ENCODE data around the gene FOXP4. TPM values are rescaled to one million over a fixed set of nuclear protein-coding genes. Genes with fewer than 3 reads are reported as not detected.

The FOXP4 gene
- total RNA-seq, 1 donor from 2014 or later: 41.9 TPM

DNA sequence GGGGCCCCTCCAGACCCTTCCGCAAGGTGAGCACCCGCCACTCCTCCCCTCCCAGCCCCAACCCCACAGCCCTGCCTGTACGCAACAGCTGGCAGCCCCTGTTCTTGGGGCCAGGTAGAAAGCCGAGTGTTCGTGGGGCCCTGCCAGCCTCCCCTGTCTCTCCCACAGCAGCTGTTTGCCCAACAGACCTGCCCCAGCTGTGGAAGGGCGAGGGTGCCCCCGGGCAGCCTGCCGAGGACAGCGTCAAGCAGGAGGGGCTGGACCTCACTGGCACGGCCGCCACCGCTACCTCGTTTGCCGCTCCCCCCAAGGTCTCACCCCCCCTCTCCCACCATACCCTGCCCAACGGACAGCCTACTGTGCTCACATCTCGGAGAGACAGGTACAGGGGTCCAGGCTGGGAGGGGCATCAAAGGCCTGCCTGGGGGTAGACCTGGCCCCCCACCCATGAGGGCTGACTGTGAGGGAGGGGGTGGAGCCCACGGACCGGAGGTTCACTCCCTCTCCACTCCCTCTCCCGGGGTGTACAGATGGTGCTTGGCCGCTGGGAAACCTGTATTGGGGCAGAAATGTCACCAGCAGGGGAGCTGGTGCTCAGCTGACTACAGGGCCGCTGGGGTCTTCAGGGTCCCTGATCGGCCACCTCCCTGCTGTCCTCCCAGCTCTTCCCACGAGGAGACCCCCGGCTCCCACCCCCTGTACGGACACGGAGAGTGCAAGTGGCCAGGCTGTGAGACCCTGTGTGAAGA is 41.1 kb downstream of the FOXP4 start:
- H3K27ac ChIP-seq (ENCODE audit: low read depth, low read length): no peak overlapping the region
- H3K9me3 Mint-ChIP-seq (ENCODE audit: unreplicated experiment): peaks cover 5% of the 10 kb centered on the region
- no peak for FAIRE-seq

DNA sequence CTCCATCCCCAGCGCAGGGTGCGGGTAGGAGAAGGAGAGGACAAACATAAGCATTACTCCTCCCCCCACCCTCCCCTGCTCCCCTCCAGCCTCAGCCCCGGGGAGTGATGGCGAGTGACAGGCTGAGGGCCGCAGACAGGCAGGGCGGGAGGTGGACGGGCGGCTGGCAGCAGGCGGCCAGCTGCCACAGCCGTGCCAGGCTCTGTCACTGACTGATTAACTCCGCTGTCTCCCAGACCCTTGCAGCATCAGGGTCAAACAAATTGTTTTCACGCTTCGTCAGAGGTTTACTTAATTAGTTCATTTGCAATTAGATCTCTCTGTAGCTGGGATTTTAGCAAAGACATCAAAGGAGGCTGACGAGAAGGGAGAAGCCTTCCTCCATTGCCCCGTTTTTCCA is 41.9 kb downstream of the FOXP4 start:
- H3K4me2 ChIP-seq (ENCODE audit: low read length): no peak overlapping the region
- H2AFZ ChIP-seq (ENCODE audit: low read depth, low read length): no peak overlapping the region
- H3K36me3 ChIP-seq (ENCODE audit: insufficient read depth, low read length): peaks cover 2% of the 10 kb centered on the region
- Mint-ChIP-seq H3K27me3 (ENCODE audit: low read depth, unreplicated experiment) (peaks cover 2% of the 10 kb centered on the region), H3K9me3 (ENCODE audit: unreplicated experiment) (peaks cover 5% of the 10 kb centered on the region), H3K4me1 (ENCODE audit: low read depth, unreplicated experiment) (peaks cover 21% of the 10 kb centered on the region), H3K4me3 (ENCODE audit: unreplicated experiment) (no peak overlapping the region), H3K27ac (ENCODE audit: unreplicated experiment) (peak overlapping the region; percentile 47), H3K36me3 (ENCODE audit: low read depth, unreplicated experiment) (peaks cover 26% of the 10 kb centered on the region)
- no peaks in the 10 kb centered on the region for H3K4me1 ChIP-seq (ENCODE audit: insufficient read depth, low read length)
- H4K20me1 ChIP-seq (ENCODE audit: insufficient read depth, low read length): peaks cover 14% of the 10 kb centered on the region
- FAIRE-seq (no peak), DNase-seq (ENCODE audit: low read depth) (no peak)
- no peaks in the 10 kb centered on the region for H3K27me3 ChIP-seq (ENCODE audit: insufficient read depth, low read length)
- no peaks in the 10 kb centered on the region for H3K9me3 ChIP-seq (ENCODE audit: insufficient read depth, low read depth, low read length)
- no peak overlapping the region for H3K4me3 ChIP-seq (ENCODE audit: insufficient read depth, low read depth, low read length)
- TF ChIP-seq, protein P1, sequence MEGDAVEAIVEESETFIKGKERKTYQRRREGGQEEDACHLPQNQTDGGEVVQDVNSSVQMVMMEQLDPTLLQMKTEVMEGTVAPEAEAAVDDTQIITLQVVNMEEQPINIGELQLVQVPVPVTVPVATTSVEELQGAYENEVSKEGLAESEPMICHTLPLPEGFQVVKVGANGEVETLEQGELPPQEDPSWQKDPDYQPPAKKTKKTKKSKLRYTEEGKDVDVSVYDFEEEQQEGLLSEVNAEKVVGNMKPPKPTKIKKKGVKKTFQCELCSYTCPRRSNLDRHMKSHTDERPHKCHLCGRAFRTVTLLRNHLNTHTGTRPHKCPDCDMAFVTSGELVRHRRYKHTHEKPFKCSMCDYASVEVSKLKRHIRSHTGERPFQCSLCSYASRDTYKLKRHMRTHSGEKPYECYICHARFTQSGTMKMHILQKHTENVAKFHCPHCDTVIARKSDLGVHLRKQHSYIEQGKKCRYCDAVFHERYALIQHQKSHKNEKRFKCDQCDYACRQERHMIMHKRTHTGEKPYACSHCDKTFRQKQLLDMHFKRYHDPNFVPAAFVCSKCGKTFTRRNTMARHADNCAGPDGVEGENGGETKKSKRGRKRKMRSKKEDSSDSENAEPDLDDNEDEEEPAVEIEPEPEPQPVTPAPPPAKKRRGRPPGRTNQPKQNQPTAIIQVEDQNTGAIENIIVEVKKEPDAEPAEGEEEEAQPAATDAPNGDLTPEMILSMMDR (IDR thresholded peaks at IDR 0.05; ENCODE audit: insufficient read depth, low read depth, low read length): no peak
- TF ChIP-seq EZH2 (IDR thresholded peaks at IDR 0.05; ENCODE audit: insufficient read depth, low read length): no peak
- H3K79me2 ChIP-seq (ENCODE audit: insufficient read depth, low read length): no peaks in the 10 kb centered on the region
- H3K27ac ChIP-seq (ENCODE audit: low read depth, low read length): no peak overlapping the region
- H3K9ac ChIP-seq (ENCODE audit: low read length): no peak overlapping the region

More for the DNA sequence above, 41.1 kb downstream of the FOXP4 start:
- Histone ChIP-seq H3K4me2 (ENCODE audit: low read length) (no peak overlapping the region), H3K9me3 (ENCODE audit: insufficient read depth, low read depth, low read length) (no peaks in the 10 kb centered on the region), H3K27me3 (ENCODE audit: insufficient read depth, low read length) (no peaks in the 10 kb centered on the region), H3K4me3 (ENCODE audit: insufficient read depth, low read depth, low read length) (no peak overlapping the region), H4K20me1 (ENCODE audit: insufficient read depth, low read length) (peaks cover 8% of the 10 kb centered on the region), H3K79me2 (ENCODE audit: insufficient read depth, low read length) (no peaks in the 10 kb centered on the region), H2AFZ (ENCODE audit: low read depth, low read length) (no peak overlapping the region), H3K4me1 (ENCODE audit: insufficient read depth, low read length) (peaks cover 2% of the 10 kb centered on the region), H3K36me3 (ENCODE audit: insufficient read depth, low read length) (peaks cover 2% of the 10 kb centered on the region), H3K9ac (ENCODE audit: low read length) (no peak overlapping the region)
- DNase-seq (ENCODE audit: low read depth): no peak
- H3K27ac Mint-ChIP-seq (ENCODE audit: unreplicated experiment): no peak overlapping the region
- no peak overlapping the region for H3K4me3 Mint-ChIP-seq (ENCODE audit: unreplicated experiment)
- no peak for TF ChIP-seq EZH2 (IDR thresholded peaks at IDR 0.05; ENCODE audit: insufficient read depth, low read length)
- TF ChIP-seq, protein P1 (IDR thresholded peaks at IDR 0.05; ENCODE audit: insufficient read depth, low read depth, low read length): no peak
- H3K27me3 Mint-ChIP-seq (ENCODE audit: low read depth, unreplicated experiment): peaks cover 2% of the 10 kb centered on the region
- peaks cover 24% of the 10 kb centered on the region for H3K36me3 Mint-ChIP-seq (ENCODE audit: low read depth, unreplicated experiment)
- peaks cover 28% of the 10 kb centered on the region for H3K4me1 Mint-ChIP-seq (ENCODE audit: low read depth, unreplicated experiment)

DNA sequence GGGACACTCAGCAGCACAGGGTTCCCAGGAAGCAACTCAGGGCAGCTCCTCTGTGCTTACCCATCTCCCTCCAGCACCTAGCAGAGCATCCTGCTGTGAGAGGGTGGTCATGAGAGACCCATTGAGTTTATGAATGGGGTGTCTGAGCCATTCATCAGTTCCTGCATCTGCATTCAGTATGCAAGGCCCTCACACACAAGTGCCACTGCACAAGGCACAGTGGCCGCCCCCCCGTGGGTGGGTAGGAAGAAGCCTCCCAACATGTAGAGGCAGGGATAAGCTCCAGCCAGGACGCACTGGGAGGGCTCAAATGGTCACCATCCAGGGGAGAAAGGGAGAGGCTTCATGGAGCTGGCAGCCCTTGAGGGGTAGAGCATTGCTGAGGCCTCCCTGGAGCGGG is 43.0 kb downstream of the FOXP4 start:
- Histone ChIP-seq H4K20me1 (ENCODE audit: insufficient read depth, low read length) (peaks cover 14% of the 10 kb centered on the region), H3K9me3 (ENCODE audit: insufficient read depth, low read depth, low read length) (no peaks in the 10 kb centered on the region), H2AFZ (ENCODE audit: low read depth, low read length) (no peak overlapping the region), H3K79me2 (ENCODE audit: insufficient read depth, low read length) (no peaks in the 10 kb centered on the region), H3K27me3 (ENCODE audit: insufficient read depth, low read length) (no peaks in the 10 kb centered on the region), H3K9ac (ENCODE audit: low read length) (no peak overlapping the region), H3K4me1 (ENCODE audit: insufficient read depth, low read length) (no peaks in the 10 kb centered on the region), H3K4me2 (ENCODE audit: low read length) (no peak overlapping the region), H3K36me3 (ENCODE audit: insufficient read depth, low read length) (peaks cover 2% of the 10 kb centered on the region), H3K4me3 (ENCODE audit: insufficient read depth, low read depth, low read length) (no peak overlapping the region), H3K27ac (ENCODE audit: low read depth, low read length) (no peak overlapping the region)
- FAIRE-seq (no peak), DNase-seq (ENCODE audit: low read depth) (no peak)
- peaks cover 2% of the 10 kb centered on the region for H3K27me3 Mint-ChIP-seq (ENCODE audit: low read depth, unreplicated experiment)
- TF ChIP-seq EZH2 (IDR thresholded peaks at IDR 0.05; ENCODE audit: insufficient read depth, low read length): no peak
- TF ChIP-seq, protein P1 (IDR thresholded peaks at IDR 0.05; ENCODE audit: insufficient read depth, low read depth, low read length): no peak
- H3K4me3 Mint-ChIP-seq (ENCODE audit: unreplicated experiment): no peak overlapping the region
- peaks cover 10% of the 10 kb centered on the region for H3K4me1 Mint-ChIP-seq (ENCODE audit: low read depth, unreplicated experiment)
- no peak overlapping the region for H3K27ac Mint-ChIP-seq (ENCODE audit: unreplicated experiment)
- peaks cover 5% of the 10 kb centered on the region for H3K9me3 Mint-ChIP-seq (ENCODE audit: unreplicated experiment)
- H3K36me3 Mint-ChIP-seq (ENCODE audit: low read depth, unreplicated experiment): peaks cover 29% of the 10 kb centered on the region

All from astrocyte (in vitro differentiated cells and primary cell).